PFSK-1 (cell line): ENCODE measurements around the gene TNFAIP8.

Source experiments
- POLR2AphosphoS5 ChIP-seq: IDR thresholded peaks from 2 replicates; pipeline ENCODE4 v1.6.1; 2012; ENCODE audit warnings: low read depth, mild to moderate bottlenecking, control low read depth, low read length, moderate library complexity
- SIN3A ChIP-seq: IDR thresholded peaks from 2 replicates; pipeline ENCODE4 v1.6.1; 2012; ENCODE audit warnings: mild to moderate bottlenecking, low read length, moderate library complexity, borderline replicate concordance; ENCODE audit not compliant: insufficient read depth
- TAF1 ChIP-seq: IDR thresholded peaks from 2 replicates; pipeline ENCODE4 v1.6.1; 2012; ENCODE audit warnings: low read length, control low read depth, borderline replicate concordance; ENCODE audit not compliant: insufficient read depth
- TF ChIP-seq, protein P1 (sequence below), 2 experiments: IDR thresholded peaks; 2 replicates each; pipeline versions ENCODE4 v1.6.1 to v1.8.0; 2011 to 2012; ENCODE audit warnings: low read depth in 2 of 2, low read length in 2 of 2, control low read depth in 1 of 2, inconsistent platforms in 1 of 2, mild to moderate bottlenecking in 1 of 2, moderate library complexity in 1 of 2; ENCODE audit not compliant: insufficient read depth in 1 of 2

DNA sequence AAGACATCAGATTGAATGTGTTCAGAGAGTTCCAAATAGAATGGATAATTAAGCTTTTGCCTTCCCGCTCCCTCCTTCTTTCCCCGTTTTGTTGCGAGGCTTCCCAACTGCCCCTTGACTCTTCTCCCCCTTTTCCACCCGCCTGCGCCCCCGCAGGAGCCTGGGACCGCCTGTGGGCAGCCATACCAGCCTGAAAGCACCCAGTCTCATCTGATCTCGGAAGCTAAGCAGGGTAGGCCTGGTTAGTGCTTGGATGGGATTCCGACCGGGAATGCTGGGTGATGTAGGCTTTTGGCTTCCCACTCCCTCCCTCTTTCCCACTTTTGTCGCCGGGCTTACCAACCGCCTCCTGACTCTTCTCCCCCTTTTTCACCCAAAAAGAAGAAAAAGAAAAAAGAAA is 89.7 kb downstream of the TNFAIP8 start:
- TF ChIP-seq POLR2AphosphoS5 (no peak), SIN3A (no peak), TAF1 (no peak)
- TF ChIP-seq, protein P1, sequence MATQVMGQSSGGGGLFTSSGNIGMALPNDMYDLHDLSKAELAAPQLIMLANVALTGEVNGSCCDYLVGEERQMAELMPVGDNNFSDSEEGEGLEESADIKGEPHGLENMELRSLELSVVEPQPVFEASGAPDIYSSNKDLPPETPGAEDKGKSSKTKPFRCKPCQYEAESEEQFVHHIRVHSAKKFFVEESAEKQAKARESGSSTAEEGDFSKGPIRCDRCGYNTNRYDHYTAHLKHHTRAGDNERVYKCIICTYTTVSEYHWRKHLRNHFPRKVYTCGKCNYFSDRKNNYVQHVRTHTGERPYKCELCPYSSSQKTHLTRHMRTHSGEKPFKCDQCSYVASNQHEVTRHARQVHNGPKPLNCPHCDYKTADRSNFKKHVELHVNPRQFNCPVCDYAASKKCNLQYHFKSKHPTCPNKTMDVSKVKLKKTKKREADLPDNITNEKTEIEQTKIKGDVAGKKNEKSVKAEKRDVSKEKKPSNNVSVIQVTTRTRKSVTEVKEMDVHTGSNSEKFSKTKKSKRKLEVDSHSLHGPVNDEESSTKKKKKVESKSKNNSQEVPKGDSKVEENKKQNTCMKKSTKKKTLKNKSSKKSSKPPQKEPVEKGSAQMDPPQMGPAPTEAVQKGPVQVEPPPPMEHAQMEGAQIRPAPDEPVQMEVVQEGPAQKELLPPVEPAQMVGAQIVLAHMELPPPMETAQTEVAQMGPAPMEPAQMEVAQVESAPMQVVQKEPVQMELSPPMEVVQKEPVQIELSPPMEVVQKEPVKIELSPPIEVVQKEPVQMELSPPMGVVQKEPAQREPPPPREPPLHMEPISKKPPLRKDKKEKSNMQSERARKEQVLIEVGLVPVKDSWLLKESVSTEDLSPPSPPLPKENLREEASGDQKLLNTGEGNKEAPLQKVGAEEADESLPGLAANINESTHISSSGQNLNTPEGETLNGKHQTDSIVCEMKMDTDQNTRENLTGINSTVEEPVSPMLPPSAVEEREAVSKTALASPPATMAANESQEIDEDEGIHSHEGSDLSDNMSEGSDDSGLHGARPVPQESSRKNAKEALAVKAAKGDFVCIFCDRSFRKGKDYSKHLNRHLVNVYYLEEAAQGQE (IDR thresholded peaks at IDR 0.05; ENCODE audit: insufficient read depth in 1 of 2, low read depth in 2 of 2, low read length in 2 of 2): no peak
